NCI-H1092 treated with DMSO at 0.1 percent for 48 hours (cell line): ENCODE results near the gene STK26.
"Not testable (repeated sequence)": the region's sequence is repeated elsewhere in the genome, so short reads cannot be mapped to it uniquely, and the experiment has no call there.

Source experiments
- DNase-seq: peaks from one replicate; lab custom pipeline; 2025; lab: John Stamatoyannopoulos, UW

Gene STK26

DNA sequence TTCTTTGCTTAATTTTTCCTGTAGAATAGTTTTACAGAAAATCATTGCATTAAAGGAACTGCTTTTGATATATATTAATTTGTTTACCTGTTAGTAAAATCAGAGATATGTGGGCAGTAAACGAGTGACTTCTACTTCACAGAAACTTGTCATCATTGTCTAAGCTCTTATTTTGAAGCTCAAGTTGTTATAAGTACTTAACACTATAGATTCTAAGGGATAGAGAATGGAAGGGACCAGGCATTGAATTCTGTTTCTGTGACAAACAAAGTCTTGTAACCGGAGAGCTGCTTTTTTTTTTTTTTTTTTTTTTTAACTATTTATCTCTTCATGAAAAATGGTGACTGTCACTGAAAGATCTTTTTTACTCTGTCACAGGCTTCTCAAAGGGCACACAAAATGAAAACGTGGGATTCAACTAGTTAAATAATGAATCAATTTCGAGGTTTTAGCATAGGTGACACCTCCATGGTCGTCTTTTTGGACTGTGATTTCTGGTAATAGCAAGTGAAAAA, 14.4 kb downstream of the STK26 start:
- no peak for DNase-seq

DNA sequence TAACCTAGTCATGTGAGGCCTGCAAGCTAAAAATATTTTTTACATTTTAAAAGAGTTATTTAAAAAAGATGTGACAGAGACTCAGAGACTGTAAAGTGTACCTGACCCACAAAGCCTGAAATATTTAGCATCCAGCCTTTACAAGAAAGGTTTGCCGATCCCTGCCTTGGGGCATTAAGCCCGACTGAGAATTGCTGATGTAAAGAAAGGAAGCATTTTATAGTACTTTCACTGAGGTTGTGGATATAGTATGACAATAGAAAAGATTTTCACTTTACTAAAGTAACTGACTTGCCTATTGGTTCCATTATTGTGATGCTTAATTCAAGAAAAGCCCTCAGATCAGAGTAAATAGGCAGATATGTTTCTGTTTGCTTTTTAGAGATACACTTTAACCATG, 17.0 kb downstream of the STK26 start:
- DNase-seq = no peak

DNA sequence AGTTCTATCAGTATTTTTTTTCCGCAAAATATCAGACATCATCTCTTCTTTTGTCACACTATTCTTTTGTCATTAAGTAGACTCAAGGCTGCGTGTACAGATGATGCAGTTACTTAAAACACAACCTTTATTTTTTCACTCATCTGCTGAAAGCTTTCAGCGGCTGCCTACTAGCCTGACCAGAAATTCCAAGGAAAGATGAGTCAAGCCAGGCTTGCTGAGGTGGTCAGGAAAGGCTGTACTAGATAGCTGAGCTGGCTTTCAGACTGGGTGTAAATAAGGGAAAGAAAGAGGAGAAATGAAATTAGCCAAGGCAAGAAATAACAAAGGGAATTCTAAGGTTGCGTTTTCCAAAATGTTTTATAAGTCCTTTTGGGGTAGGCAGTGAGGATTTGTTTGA, 17.9 kb downstream of the STK26 start:
- no peak for DNase-seq

DNA sequence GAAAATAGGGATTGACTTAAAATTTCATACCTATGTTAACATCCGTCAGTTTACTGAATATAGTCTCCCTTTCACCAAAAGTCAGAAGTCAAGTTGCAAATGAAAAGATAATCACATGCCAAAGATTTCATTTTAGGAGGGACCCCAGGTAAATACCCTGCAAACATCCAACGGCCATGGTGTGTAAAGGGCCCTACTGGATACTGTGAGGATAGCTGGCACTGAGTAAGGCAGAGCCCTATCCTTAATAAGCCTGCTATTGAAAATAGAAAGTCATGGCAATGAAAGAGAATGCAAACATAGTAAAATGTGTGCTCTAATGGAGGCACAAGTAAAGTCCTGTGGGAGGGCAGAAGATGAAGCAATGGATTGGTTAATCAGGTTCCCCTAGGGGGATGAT, 20.9 kb downstream of the STK26 start:
- DNase-seq = no peak

DNA sequence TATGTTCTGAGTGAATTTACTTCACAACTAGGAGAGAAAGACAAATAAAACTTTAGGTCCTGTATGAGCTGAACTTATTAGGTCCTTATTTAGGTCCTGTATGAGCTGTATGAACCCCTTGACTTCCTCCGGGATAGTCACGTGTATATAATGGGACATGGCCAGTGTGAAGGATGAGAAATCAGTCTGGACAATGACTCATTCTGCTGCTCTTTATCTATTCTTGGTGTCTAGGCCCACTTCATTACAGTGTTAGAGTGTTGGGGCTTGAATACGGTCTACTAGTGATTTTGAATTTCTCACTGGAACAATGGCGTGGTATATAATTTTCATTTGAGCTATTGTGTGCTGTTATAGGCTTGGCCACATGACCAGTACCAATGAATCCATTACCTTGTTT, 21.9 kb downstream of the STK26 start:
- DNase-seq = no peak

GRCh38 chrX:132045456-132045855, 22.4 kb downstream of the STK26 start:
- no peak for DNase-seq

GRCh38 chrX:132046533-132046932, 23.4 kb downstream of the STK26 start:
- no peak for DNase-seq

DNA sequence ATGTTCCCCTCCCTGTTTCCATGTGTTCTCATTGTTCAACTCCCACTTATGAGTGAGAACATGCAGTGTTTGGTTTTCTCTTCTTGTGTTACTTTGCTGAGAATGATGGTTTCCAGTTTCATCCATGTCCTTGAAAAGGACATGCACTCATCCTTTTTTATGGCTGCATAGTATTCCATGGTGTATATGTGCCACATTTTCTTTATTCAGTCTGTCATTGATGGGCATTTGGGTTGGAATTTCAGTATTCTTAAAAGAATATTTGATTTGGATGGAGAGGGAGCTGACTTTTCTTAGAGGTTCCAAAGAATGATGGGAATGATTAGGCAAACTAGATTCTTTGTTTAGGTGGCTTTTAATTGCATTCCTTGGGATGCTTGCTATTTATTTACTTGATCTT, 28.7 kb downstream of the STK26 start:
- not testable (repeated sequence) for DNase-seq

DNA sequence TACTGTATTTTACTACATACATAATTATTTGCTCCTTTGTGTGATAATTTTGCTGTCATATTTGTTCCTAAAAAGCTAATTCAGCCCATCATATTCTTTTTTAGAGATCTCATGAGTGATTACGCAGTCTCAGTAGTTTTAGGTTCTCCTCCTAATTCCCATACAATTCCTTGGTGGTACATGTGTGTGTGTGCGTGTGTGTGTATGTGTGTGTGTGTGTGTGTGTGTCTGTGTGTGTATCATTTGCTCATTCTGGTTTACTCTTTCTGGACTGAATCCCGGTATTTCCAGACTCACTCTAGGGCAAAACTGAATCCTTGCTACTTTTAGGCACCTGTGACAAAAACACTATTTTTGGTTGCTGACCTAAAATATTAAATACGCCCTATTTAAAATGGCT, 34.9 kb downstream of the STK26 start:
- no peak for DNase-seq

DNA sequence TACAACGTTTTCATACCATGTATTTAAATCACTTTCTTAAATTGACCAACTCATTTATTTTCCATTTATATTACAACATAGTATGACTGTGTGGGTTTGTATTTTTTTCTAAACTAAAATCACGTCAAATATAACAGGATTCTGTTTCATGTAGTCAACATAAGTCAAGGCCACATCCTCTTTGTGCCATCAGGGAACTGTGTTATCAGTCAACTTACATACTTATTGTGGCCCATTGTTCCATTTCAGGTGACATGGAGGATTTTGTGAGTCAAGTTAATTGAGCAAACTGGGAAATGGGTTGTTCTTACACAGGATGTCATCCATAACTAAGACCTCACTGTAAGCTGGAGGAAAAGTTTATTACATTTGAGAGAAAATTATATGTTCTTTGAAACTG, 35.9 kb downstream of the STK26 start:
- no peak for DNase-seq

- no peak for DNase-seq
These were observed 37.0 kb downstream of the STK26 start for GRCh38 chrX:132059973-132060540.

DNA sequence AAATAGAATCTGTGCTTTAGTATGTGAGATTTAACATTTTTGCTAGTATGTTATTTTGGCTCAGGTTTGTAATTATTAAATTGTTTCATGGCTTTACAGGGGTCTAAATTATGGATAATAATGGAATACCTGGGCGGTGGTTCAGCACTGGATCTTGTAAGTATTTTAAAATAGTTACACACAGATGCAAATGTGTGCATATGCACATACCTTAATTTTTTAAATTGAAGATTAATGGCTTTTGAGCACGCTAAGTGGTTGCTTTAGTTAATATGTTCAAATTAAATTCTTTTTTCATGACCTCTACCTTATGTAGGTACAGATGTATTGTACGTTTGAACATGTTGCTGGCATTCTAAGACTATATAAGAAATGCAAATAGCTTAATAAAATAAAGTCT, 40.2 kb downstream of the STK26 start:
- DNase-seq = no peak

- no peak for DNase-seq
These were observed 40.8 kb downstream of the STK26 start for GRCh38 chrX:132063862-132064261.

- DNase-seq = no peak
These were observed 45.3 kb downstream of the STK26 start for GRCh38 chrX:132068405-132068804.

GRCh38 chrX:132071254-132071653, 48.2 kb downstream of the STK26 start:
- DNase-seq = peak; percentile 25

DNA sequence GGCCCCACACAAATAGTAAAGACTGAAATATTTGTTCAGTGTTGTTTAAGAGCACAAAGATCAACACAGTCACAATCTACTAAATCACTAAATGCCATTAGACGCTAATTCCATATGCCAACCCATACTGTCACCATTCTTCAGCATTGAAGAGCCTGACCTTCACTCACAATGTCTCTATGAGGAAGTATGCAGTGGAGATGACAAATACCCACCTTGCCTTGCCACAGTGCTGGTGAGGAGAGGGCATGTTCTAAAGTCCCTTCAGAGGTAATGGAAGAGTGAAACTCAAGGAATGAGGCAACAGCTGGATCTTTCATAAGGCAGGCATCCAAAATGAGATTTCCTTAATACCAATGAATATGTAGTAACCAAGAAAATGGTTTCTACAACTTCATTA, 54.3 kb downstream of the STK26 start:
- DNase-seq = no peak

DNA sequence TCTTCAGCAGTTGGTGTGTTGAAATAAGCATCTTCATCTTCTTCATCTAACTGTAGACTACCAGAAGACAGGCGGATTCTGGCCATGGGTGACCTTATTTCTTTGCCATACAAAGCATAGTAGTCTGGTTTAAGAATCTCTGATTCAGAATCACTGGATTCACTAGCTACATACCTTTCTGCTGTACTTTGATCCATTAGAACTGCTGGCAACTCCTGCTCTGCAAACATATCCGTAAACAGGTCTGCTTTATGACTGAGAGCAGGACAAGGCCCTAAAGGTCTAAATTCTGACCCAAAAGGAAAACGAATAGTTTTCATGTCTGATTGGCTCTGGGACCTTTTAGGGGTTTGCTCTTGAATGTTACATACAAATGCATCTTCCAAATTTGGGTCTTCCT, 54.8 kb downstream of the STK26 start:
- DNase-seq = no peak

DNA sequence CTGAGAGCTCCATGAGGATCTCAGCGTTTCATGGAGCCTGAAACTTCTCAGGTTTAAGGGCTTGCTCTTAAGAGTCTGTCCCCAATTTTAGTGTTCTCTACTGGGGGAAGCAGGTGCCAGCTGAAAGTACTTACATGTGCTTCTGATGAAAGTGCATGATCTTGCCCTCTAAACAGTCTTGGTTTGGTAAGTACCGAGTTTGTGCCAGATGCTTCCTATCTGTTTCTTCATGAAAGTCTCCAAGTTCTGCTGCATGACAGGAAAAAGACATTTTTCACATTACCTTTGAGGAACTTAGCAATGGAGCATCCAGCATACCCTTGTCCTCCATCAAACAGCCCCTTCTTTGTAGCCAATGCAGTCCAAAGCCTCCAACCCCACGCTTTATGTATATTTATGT, 62.7 kb downstream of the STK26 start:
- no peak for DNase-seq

DNA sequence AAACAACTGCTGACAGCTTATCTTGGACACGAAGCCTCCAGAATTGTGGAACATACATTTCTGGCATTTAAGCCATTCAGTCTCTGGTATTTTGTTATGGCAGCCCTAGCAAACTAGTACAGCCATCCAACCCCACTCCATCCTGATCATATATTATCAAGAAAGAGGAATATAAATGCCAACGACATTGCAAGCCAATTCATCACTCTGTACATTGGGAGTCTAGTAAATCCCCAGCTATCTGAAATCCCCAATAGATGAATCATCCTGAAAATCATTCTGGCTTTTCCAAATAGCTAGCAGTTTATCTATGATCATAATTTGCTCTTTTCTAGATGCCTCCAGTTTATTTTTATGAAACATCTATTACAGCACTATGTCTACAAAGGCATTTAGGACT, 63.6 kb downstream of the STK26 start:
- no peak for DNase-seq

DNA sequence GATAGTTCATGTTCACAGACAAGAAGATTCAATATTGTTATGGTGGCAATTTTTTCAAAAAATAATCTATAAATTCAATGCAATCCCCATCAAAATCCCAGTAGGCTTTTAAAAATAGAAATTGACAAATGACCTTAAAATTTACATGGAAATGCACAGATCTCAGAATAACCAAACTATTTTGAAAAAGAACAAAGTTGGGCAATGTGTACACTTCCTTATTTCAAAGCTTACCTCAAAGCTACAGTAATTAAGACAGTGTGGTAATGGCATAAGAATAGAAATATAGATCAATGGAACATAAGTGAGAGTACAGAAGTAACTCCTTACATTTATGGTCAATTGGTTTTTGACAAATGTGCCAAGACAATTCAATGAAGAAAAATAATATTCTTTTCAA, 65.8 kb downstream of the STK26 start:
- no peak for DNase-seq

- no peak for DNase-seq
These were observed 67.5 kb downstream of the STK26 start for GRCh38 chrX:132090403-132091159.

GRCh38 chrX:132092439-132093065, 69.5 kb downstream of the STK26 start:
- DNase-seq = peak; percentile 50

DNA sequence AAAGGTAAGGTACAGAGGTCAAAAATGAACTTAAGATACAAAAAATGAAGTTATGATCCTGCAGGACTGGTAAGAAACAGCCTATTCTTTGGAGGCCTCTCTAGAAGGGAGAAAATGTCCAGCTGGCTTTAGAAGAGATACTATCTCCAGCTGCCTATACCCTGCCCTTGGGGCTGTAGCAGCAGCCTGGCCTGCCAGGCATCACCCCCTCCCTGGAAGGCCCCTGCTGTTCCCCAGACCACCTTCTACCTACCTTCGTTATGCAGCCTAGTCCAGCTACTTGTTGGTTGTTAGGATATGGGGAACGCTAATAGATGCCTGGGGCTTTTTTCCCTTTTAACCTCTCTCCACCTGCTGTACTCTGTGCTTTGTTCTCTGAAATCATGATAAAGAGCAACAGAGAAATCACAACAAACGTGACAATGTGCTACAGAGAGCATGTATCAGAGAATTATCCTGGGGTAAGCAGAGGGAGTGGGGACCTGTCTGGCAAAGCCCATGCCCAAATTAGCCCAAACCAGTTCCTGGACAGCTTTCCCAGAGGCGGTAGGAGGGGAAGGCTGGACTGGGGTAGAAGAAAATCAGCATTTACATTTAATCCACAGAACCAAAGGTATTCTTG, 70.2 kb downstream of the STK26 start:
- DNase-seq = no peak
